Hematopoietic multipotent progenitor cell (in vitro differentiated cells): ENCODE data around the gene KEL. TPM values are rescaled to one million over a fixed set of nuclear protein-coding genes. Genes with fewer than 3 reads are reported as not detected.

Source experiments
- DNase-seq, 3 donors: peaks; one replicate each; pipeline ENCODE4 v3.0.0-alpha.2; 2011 to 2015; ENCODE audit warnings: low read depth in 2 of 3, low spot score in 2 of 3
- total RNA-seq: library from RNA; depleted of rRNA; stranded (reverse); fragments of >200 nt; gene quantifications from one replicate; pipeline ENCODE4 v1.2.3, GENCODE V29; 2012

The KEL gene
- total RNA-seq, 1 donor: 2.4 TPM

DNA sequence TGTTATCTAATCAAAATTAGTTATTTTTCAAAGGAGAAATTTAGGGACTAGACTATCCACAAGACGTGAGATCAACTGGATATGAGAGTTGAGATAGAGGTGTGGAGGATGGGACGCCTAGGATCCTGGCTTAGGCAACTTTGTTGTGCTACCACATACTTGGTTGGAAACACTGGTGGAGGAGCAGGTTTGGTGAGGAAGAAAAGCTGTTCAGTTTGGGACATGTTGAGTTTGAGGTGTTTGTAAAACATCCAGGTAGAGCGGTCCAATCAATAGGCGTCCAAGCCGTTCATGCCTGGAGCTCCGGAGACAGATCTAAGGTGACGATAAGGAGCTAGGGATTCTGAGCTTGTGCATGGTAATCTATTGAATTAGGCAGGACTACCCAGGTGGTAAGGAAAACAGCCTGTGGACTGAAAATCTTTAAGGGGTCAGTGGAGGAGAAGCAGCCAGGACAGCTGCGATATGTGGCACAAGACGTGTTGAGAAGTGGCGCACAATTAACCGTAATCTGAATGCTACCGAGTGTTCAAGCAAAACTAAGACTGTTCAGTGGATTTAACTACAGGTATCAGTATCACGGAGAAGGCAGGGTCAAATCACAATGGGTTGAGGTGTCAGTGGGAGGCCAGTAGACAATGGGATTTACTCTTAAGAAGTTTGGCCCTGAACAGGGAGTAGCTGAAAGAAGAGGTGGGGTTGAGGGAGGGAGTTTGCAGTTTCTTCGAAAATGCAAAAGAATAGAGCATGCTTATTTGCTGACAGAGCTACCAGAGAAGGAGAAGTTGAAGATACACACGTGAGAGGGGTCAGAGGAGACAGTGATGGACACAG is 60.5 kb downstream of the KEL start:
- DNase-seq: no peak

- no peak for DNase-seq
Observed at GRCh38 chr7:142899661-142900060, 62.5 kb downstream of the KEL start.

DNA sequence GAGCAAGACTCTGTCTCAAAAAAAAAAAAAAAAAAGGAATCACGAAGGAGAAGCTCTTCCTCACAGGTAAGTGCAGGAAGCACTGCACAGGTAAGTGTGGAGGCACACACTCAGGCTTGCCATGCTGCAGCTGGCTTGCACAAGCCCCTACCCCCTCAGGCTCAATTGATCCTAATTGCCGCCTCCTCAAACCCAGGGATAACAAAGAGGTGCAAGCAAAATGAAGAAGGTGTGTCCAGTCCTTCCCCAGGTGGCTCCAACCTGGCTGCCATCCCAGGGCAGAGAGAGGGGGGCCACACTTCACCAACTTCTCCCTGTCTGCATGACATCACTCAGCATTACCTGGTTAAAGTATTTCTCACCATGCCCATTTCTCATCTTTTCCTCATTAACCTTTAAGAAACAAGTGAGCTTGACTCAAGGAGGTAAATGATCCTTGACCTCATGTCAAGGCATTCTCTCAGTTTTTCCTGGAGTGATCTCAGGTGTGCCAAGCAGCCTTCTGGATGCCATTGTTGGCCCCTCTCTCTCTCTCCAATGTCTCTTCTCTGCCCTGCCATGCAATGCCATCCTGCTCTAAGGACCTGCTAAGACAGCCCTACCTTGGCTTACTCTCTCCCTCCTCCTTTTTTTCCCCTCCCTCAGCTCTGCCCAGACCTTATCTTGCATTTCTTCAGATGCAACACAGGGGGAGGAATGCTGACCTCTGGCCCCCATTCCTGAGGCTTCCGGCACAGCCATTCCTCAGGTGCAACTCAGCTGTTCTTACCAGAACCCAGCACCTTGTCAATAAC is 63.6 kb downstream of the KEL start:
- no peak for DNase-seq

DNA sequence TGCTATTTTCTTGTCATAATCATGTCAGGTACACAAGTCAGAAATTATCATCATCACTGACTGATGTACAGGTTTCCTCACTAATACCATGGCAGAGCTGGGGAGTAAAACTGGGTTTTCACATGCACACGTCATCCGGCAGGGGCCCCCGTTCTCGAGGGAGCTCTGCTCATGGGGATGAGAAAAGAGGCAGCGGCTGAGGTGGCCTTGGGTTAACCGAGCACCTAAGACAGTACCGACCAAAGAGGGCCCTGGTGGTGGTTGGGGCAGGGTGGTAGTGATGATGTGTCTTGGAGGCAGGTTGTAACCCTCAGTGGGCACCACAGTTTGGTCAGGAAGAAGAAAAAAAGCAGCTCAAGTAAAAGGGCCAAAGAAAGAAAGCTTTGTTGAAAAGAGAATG is 64.5 kb downstream of the KEL start:
- DNase-seq: no peak

DNA sequence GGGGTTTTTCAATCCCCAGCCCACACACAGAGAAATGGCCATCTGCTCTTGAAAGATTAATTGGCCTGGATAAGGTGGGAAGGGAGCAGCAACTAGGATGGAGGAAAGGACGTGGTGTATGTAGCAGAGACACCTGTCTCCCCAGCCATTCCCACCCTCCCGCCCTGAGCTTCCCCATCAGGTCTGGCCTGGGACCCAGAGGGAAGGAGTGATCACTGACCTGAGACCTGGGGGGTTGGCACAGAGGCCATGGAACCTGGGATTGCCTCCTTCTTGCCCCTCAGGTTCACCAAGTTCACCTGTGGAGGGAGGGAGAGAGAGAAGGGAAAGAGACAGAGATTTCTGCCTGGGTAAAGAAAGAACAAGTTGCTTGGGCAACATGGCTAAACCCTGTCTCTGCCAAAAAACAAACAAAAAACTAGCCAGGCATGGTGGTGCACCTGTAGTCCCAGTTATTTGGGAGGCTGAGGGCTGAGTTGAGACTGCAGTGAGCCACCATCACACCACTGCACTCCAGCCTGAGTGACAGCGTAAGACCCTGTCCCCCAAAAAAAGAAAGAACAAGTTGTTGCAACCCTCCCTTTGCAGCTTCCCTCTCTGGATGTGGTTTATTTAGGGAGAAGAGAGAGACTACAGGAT is 65.3 kb downstream of the KEL start:
- no peak for DNase-seq

DNA sequence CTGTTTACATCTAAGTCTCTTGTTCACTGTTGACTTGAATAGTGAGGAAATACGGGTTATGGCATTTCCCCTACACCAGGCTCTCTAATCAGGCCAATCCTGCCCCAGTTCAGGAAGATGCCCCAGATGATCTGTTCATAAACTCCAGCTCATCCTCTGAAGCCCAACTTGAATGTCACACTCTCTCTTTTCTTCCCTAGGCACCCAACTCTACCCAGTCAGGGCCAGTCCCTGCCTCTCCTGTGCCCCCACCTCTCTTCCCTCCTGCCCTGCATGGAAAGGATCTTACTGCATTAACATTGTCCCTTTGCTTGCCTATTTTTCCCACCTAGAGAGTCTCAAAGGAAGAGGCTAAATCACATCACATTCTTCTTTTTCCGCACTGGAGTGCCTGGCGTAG is 66.0 kb downstream of the KEL start:
- DNase-seq: no peak

- DNase-seq: no peak
Observed at GRCh38 chr7:142894985-142895593, 67.1 kb downstream of the KEL start.

DNA sequence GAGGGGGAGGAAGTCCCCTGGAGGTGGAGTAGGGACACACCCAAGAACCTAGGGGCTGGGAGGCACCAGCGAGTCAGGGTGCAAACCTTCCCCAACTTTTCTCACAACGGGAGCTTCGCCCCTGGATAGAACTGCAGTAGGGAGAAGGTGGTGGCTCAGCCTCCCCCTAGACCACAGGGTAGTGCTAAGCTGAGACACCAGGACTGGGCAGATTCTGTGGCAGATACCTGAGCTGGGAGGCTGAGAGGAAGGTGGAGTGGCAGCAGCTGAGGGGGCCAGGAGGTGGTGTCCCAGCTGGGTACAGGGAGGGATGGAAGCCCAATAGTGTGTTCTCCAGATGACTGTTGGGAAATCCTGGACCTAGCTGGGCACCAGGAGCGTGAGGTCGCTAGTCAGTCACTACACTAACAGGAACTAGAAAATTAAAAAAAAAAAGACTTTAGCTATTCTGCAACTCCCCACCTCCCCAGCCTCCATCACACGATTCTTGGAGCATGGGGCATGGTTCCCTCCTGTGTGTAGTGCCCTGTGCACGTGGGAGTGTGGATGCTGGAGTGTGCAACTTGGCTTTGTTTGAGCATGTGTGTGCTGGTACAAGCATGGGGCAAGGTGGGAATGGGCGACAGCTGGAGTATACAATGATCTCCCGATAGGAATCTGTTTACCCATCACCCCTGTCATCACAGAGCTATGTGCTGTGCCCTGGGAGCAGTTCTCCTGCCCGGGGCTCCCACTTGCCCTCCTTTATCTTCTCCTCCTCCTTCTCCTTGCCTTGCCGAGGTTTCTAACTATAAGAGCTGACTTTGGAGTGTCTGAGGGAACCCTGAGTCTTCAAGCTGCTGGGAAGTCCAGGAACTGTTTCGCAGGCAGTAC is 67.8 kb downstream of the KEL start:
- no peak for DNase-seq

- no peak for DNase-seq
Observed at GRCh38 chr7:142892951-142893350, 69.2 kb downstream of the KEL start.

DNA sequence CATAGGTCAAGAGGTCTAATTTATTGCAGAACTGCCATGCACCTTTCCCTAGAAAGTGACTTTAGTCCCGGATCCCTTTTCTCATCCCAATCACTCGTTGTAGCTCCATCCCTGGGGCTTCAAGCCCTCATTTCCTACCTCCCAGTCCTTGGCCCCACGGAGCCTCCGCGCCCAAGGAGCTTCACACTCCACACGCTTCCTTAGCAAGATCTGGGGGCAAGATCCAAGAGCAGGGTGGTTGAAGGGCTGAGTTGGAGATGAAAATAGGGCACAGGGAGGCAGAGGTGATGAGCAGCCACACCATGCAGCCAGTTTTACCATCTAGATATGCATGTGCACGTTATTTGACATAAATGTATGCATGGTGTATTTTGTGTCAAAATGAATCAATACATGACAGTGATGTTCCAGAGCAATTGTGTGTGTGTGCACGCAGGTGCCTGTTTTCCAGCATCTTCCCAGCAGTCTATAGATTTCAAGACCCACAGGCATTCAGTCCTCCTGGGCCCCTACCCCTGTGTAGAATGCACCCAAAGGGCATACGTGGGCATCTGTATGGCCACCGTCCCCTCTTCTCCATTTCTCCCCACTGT is 70.6 kb downstream of the KEL start:
- DNase-seq: no peak

Other genes with a start within 250 kb of the KEL start
- gene PRSS1, start 212.9 kb downstream of the KEL start, total RNA-seq: 0.27 TPM
- 22.9 TPM for gene PRSS2, start 191.4 kb downstream of the KEL start, total RNA-seq
- 18.9 TPM for gene EPHB6, start 107.3 kb downstream of the KEL start, total RNA-seq
- gene TRPV6, start 76.6 kb downstream of the KEL start, total RNA-seq: under 0.01 TPM
- gene TRPV5, start 28.6 kb downstream of the KEL start, total RNA-seq: under 0.01 TPM
- gene LLCFC1, start 22.9 kb downstream of the KEL start, total RNA-seq: not detected
- gene OR9A2, start 64.8 kb upstream of the KEL start, total RNA-seq: under 0.01 TPM
- not detected for gene OR6V1, start 90.0 kb upstream of the KEL start, total RNA-seq
- not detected for gene PIP, start 169.7 kb upstream of the KEL start, total RNA-seq
- not detected for gene TAS2R39, start 221.1 kb upstream of the KEL start, total RNA-seq